DND-41 (cell line): ENCODE measurements around the gene SENP7.

Experiments used
- ATAC-seq: fragments of 200-7000 bp; cut with Tn5 transposase; 3 replicates; pipeline ENCODE4 v1.9.1; 2021; ENCODE audit warnings: low read depth; ENCODE audit not compliant: insufficient read depth
- DNase-seq: peaks from one replicate; pipeline ENCODE4 v3.0.0-alpha.2; 2020
- H2AFZ ChIP-seq: 2 replicates; pipeline ENCODE4 v1.6.0; 2012; ENCODE audit warnings: low read depth, low read length
- H3K27ac ChIP-seq: 2 replicates; pipeline ENCODE4 v1.5.1; 2012; ENCODE audit warnings: low read length, inconsistent platforms
- H3K27me3 ChIP-seq: fragments of 200-600 bp; sonication (generic); 2 replicates; pipeline ENCODE4 v1.6.0; 2012; ENCODE audit warnings: low read length, mild to moderate bottlenecking, inconsistent platforms; ENCODE audit not compliant: insufficient read depth, poor library complexity
- H3K36me3 ChIP-seq: 2 replicates; pipeline ENCODE4 v1.5.1; 2012; ENCODE audit warnings: low read length, inconsistent platforms; ENCODE audit not compliant: insufficient read depth
- H3K4me1 ChIP-seq: 2 replicates; pipeline ENCODE4 v1.5.1; 2012; ENCODE audit warnings: mild to moderate bottlenecking, low read length; ENCODE audit not compliant: insufficient read depth
- H3K4me2 ChIP-seq: 2 replicates; pipeline ENCODE4 v1.6.0; 2012; ENCODE audit warnings: mild to moderate bottlenecking, moderate library complexity, low read length, inconsistent platforms; ENCODE audit not compliant: insufficient read depth
- H3K4me3 ChIP-seq, 2 experiments: fragments of 200-600 bp in 1 of 2; shearing (Covaris generic) in 1 of 2; 2 replicates each; pipeline ENCODE4 v1.5.1; 2012 to 2016; ENCODE audit warnings: inconsistent platforms in 2 of 2, low read length in 2 of 2, mild to moderate bottlenecking in 2 of 2, low read depth in 1 of 2, moderate library complexity in 1 of 2
- H3K79me2 ChIP-seq: 2 replicates; pipeline ENCODE4 v1.6.0; 2012; ENCODE audit warnings: low read length, inconsistent platforms; ENCODE audit not compliant: insufficient read depth
- H3K9ac ChIP-seq: 2 replicates; pipeline ENCODE4 v1.6.0; 2012; ENCODE audit warnings: low read depth, mild to moderate bottlenecking, inconsistent platforms, low read length, moderate library complexity
- H3K9me3 ChIP-seq: 2 replicates; pipeline ENCODE4 v1.5.1; 2012; ENCODE audit warnings: low read length, moderate library complexity, mild to moderate bottlenecking, inconsistent platforms; ENCODE audit not compliant: insufficient read depth, severe bottlenecking
- H4K20me1 ChIP-seq: 2 replicates; pipeline ENCODE4 v1.6.0; 2012; ENCODE audit warnings: low read length; ENCODE audit not compliant: insufficient read depth
- CTCF ChIP-seq: IDR thresholded peaks from 2 replicates; pipeline ENCODE4 v1.5.1; 2012; ENCODE audit warnings: borderline replicate concordance, low read length, moderate library complexity, mild to moderate bottlenecking; ENCODE audit not compliant: poor library complexity, severe bottlenecking; ENCODE audit errors: extremely low read depth
- EZH2 ChIP-seq: IDR thresholded peaks from 3 replicates; pipeline ENCODE4 v1.6.1; 2012; ENCODE audit warnings: borderline replicate concordance, low read depth, mild to moderate bottlenecking, moderate library complexity, low read length, inconsistent platforms; ENCODE audit not compliant: severe bottlenecking

SENP7 gene

GRCh38 chr3:101501783-101502182 lies 11.2 kb downstream of the SENP7 start:
- Histone ChIP-seq H3K9me3 (no peaks in the 10 kb centered on the region), H3K9ac (no peak overlapping the region), H3K36me3 (peaks cover 16% of the 10 kb centered on the region), H2AFZ (no peak overlapping the region), H3K27ac (no peak overlapping the region), H3K27me3 (no peaks in the 10 kb centered on the region), H4K20me1 (no peaks in the 10 kb centered on the region), H3K4me1 (no peaks in the 10 kb centered on the region), H3K4me2 (no peak overlapping the region), H3K4me3 (no peak overlapping the region), H3K79me2 (peaks cover 78% of the 10 kb centered on the region)
- DNase-seq (no peak), ATAC-seq (no peak)
- TF ChIP-seq CTCF, result no peak

GRCh38 chr3:101500208-101500607 lies 12.8 kb downstream of the SENP7 start:
- Histone ChIP-seq H3K4me2 (no peak overlapping the region), H3K36me3 (peaks cover 21% of the 10 kb centered on the region), H2AFZ (no peak overlapping the region), H3K4me1 (no peaks in the 10 kb centered on the region), H3K9me3 (no peaks in the 10 kb centered on the region), H3K9ac (no peak overlapping the region), H3K79me2 (peaks cover 74% of the 10 kb centered on the region), H3K27ac (no peak overlapping the region), H3K27me3 (no peaks in the 10 kb centered on the region), H4K20me1 (peaks cover 4% of the 10 kb centered on the region; the same call in 1 of the 2 replicates), H3K4me3 (no peak overlapping the region)
- ATAC-seq (no peak), DNase-seq (no peak)
- TF ChIP-seq CTCF, result no peak
- no peak for TF ChIP-seq EZH2

GRCh38 chr3:101497803-101498202 lies 15.2 kb downstream of the SENP7 start:
- Histone ChIP-seq H3K9me3 (no peaks in the 10 kb centered on the region), H4K20me1 (peaks cover 4% of the 10 kb centered on the region; the same call in 1 of the 2 replicates), H3K4me2 (no peak overlapping the region), H3K36me3 (peaks cover 21% of the 10 kb centered on the region), H3K79me2 (peaks cover 72% of the 10 kb centered on the region), H3K27ac (no peak overlapping the region), H2AFZ (no peak overlapping the region), H3K4me3 (no peak overlapping the region), H3K9ac (no peak overlapping the region), H3K27me3 (no peaks in the 10 kb centered on the region), H3K4me1 (no peaks in the 10 kb centered on the region)
- TF ChIP-seq EZH2, result no peak
- no peak for TF ChIP-seq CTCF
- no peak for DNase-seq
- no peak for ATAC-seq

- TF ChIP-seq CTCF, result no peak
- TF ChIP-seq EZH2, result no peak
- no peak for ATAC-seq
- Histone ChIP-seq H4K20me1 (peaks cover 4% of the 10 kb centered on the region; the same call in 1 of the 2 replicates), H3K9me3 (no peaks in the 10 kb centered on the region), H3K4me3 (no peak overlapping the region), H2AFZ (no peak overlapping the region), H3K27ac (no peak overlapping the region), H3K27me3 (no peaks in the 10 kb centered on the region), H3K4me1 (no peaks in the 10 kb centered on the region), H3K4me2 (no peak overlapping the region), H3K9ac (no peak overlapping the region), H3K79me2 (peaks cover 69% of the 10 kb centered on the region), H3K36me3 (peaks cover 31% of the 10 kb centered on the region)
- no peak for DNase-seq
Observed at GRCh38 chr3:101495552-101495951, 17.5 kb downstream of the SENP7 start.
